HCT116 (cell line): ENCODE data around the gene APOL4. TPM values are rescaled to one million over a fixed set of nuclear protein-coding genes. Genes with fewer than 3 reads are reported as not detected.
"Not testable (repeated sequence)": the region's sequence is repeated elsewhere in the genome, so short reads cannot be mapped to it uniquely, and the experiment has no call there.

Source experiments
- ATAC-seq: fragments of 200-7000 bp; cut with Tn5 transposase; 2 replicates; pipeline ENCODE4 v1.9.1; 2020; ENCODE audit warnings: mild to moderate bottlenecking, moderate library complexity
- BruUV-seq: library from RNA; stranded (reverse); fragments of 400-500 nt; replicated peaks from 2 replicates; lab custom pipeline; 2021; lab: Mats Ljungman, UMichigan
- CTCF ChIA-PET: fragments of 300-600 bp; sonication (Branson Sonifier 250); formaldehyde crosslinking; loops from one replicate; lab custom pipeline; 2021; ENCODE audit warnings: antibody characterized with exemption; lab: Charles Lee
- POLR2A ChIA-PET: fragments of 300-600, 350-600 bp; sonication (Branson Sonifier 250); formaldehyde crosslinking; loops from one replicate; lab custom pipeline; 2021; ENCODE audit warnings: antibody characterized with exemption; lab: Charles Lee
- RAD21 ChIA-PET, 2 experiments: fragments of 300-600 bp; sonication (Branson Sonifier 250); formaldehyde crosslinking; loops; one replicate each; lab custom pipeline; 2023; ENCODE audit warnings: low total read pairs in 2 of 2; ENCODE audit not compliant: uncharacterized antibody in 2 of 2, unreplicated experiment in 2 of 2, low non-redundant PET in 1 of 2; lab: Charles Lee
- DNase-seq: peaks from one replicate; pipeline ENCODE4 v3.0.0-alpha.2; 2010; ENCODE audit warnings: low read depth, low spot score
- H2AFZ ChIP-seq: fragments of 200-600 bp; shearing (Covaris generic), sonication (generic); 2 replicates; pipeline ENCODE4 v1.6.1; 2017; ENCODE audit warnings: low read depth, mixed run types, mixed read lengths, antibody characterized with exemption, low read length; ENCODE audit not compliant: poor library complexity, severe bottlenecking
- H3K27ac ChIP-seq: 2 replicates; pipeline ENCODE4 v1.5.1; 2012; ENCODE audit warnings: low read depth, low read length
- H3K27me3 ChIP-seq: fragments of 200-600 bp; sonication (generic); 2 replicates; pipeline ENCODE4 v1.6.1; 2016; ENCODE audit warnings: mixed run types, low read length, mixed read lengths; ENCODE audit not compliant: insufficient read depth
- H3K36me3 ChIP-seq, 2 experiments: fragments of 200-500 bp in 1 of 2; fragments of 200-600 bp in 1 of 2; sonication (Bioruptor generic) in 1 of 2; sonication (generic) in 1 of 2; 2 replicates each; pipeline versions ENCODE4 v1.5.1 to v1.6.1; 2014 to 2016; ENCODE audit warnings: low read length in 2 of 2, inconsistent platforms in 1 of 2, mixed read lengths in 1 of 2, mixed run types in 1 of 2; ENCODE audit not compliant: insufficient read depth in 2 of 2, control insufficient read depth in 1 of 2
- H3K4me1 ChIP-seq, 2 experiments: fragments of 200-600 bp in 1 of 2; sonication (generic) in 1 of 2; 2 replicates each; pipeline versions ENCODE4 v1.5.1 to v1.6.1; 2012 to 2017; ENCODE audit warnings: low read length in 2 of 2, inconsistent platforms in 1 of 2, mild to moderate bottlenecking in 1 of 2, mixed read lengths in 1 of 2, mixed run types in 1 of 2, moderate library complexity in 1 of 2; ENCODE audit not compliant: insufficient read depth in 2 of 2, control insufficient read depth in 1 of 2
- H3K4me2 ChIP-seq: fragments of 200-600 bp; sonication (generic); 2 replicates; pipeline ENCODE4 v1.6.1; 2017; ENCODE audit warnings: mixed run types, low read length, mixed read lengths
- H3K4me3 ChIP-seq, 2 experiments: fragments of 200-600 bp in 1 of 2; sonication (generic) in 1 of 2; replicated peaks in 1 of 2; 2 replicates each; pipeline ENCODE4 v1.5.1; 2011 to 2016; ENCODE audit warnings: low read length in 2 of 2, control low read depth in 1 of 2, low read depth in 1 of 2, mild to moderate bottlenecking in 1 of 2, mixed read lengths in 1 of 2, mixed run types in 1 of 2
- H3K79me2 ChIP-seq: fragments of 200-600 bp; sonication (generic); 2 replicates; pipeline ENCODE4 v1.6.1; 2017; ENCODE audit warnings: mild to moderate bottlenecking, mixed run types, low read length, moderate library complexity, mixed read lengths; ENCODE audit not compliant: insufficient read depth
- H3K9ac ChIP-seq: fragments of 200-600 bp; sonication (generic); 2 replicates; pipeline ENCODE4 v1.6.1; 2016; ENCODE audit warnings: low read length, mixed read lengths
- H3K9me2 ChIP-seq: fragments of 200-600 bp; sonication (generic), shearing (Covaris generic); 2 replicates; pipeline ENCODE4 v1.6.1; 2017; ENCODE audit warnings: mixed run types, mild to moderate bottlenecking, moderate library complexity; ENCODE audit not compliant: insufficient read depth
- H3K9me3 ChIP-seq, 2 experiments: fragments of 200-500 bp in 1 of 2; fragments of 200-600 bp in 1 of 2; sonication (Bioruptor generic) in 1 of 2; sonication (generic) in 1 of 2; 2 replicates each; pipeline ENCODE4 v1.6.1; 2014 to 2017; ENCODE audit warnings: low read length in 2 of 2, mixed read lengths in 2 of 2, inconsistent platforms in 1 of 2, low read depth in 1 of 2, mild to moderate bottlenecking in 1 of 2, mixed run types in 1 of 2, moderate library complexity in 1 of 2; ENCODE audit not compliant: control insufficient read depth in 1 of 2, insufficient read depth in 1 of 2
- H4K20me1 ChIP-seq: fragments of 200-600 bp; sonication (generic), shearing (Covaris generic); 2 replicates; pipeline ENCODE4 v1.6.1; 2017; ENCODE audit warnings: mixed run types, mild to moderate bottlenecking, moderate library complexity; ENCODE audit not compliant: insufficient read depth
- ATF3 ChIP-seq: IDR thresholded peaks from 2 replicates; pipeline ENCODE4 v1.6.1; 2012
- CBX3 ChIP-seq: IDR thresholded peaks from 2 replicates; pipeline ENCODE4 v1.6.1; 2012; ENCODE audit warnings: low read depth
- CTCF ChIP-seq, 3 experiments: fragments of 200-600 bp in 1 of 3; sonication (generic) in 1 of 3; IDR thresholded peaks in 2 of 3; conservative IDR thresholded peaks in 1 of 3; 2 replicates each; pipeline ENCODE4 v1.5.1; 2012 to 2017; ENCODE audit warnings: low read depth in 2 of 3, low read length in 2 of 3, antibody characterized with exemption in 1 of 3, borderline replicate concordance in 1 of 3, control low read depth in 1 of 3, mild to moderate bottlenecking in 1 of 3, mixed read lengths in 1 of 3, mixed run types in 1 of 3, moderate library complexity in 1 of 3; ENCODE audit not compliant: insufficient read depth in 1 of 3
- EGR1 ChIP-seq: IDR thresholded peaks from 2 replicates; pipeline ENCODE4 v1.6.1; 2012; ENCODE audit warnings: low read depth
- EZH2 ChIP-seq: fragments of 200-600 bp; sonication (generic); IDR thresholded peaks from 2 replicates; pipeline ENCODE4 v1.6.1; 2017; ENCODE audit warnings: antibody characterized with exemption, mixed run types
- EZH2phosphoT487 ChIP-seq: fragments of 200-600 bp; IDR thresholded peaks from 2 replicates; pipeline ENCODE4 v1.6.1; 2018; ENCODE audit warnings: antibody characterized with exemption, borderline replicate concordance
- FOSL1 ChIP-seq: IDR thresholded peaks from 2 replicates; pipeline ENCODE4 v1.6.1; 2012; ENCODE audit warnings: low read depth
- JUND ChIP-seq: IDR thresholded peaks from 2 replicates; pipeline ENCODE4 v1.6.1; 2012
- MAX ChIP-seq: IDR thresholded peaks from 2 replicates; pipeline ENCODE4 v1.6.1; 2012
- POLR2A ChIP-seq: IDR thresholded peaks from 2 replicates; pipeline ENCODE4 v1.7.0; 2011; ENCODE audit warnings: borderline replicate concordance; ENCODE audit not compliant: insufficient read depth, insufficient read length; ENCODE audit errors: extremely low read depth
- SIN3A ChIP-seq: IDR thresholded peaks from 2 replicates; pipeline ENCODE4 v1.6.1; 2012; ENCODE audit warnings: low read depth
- SRF ChIP-seq: IDR thresholded peaks from 2 replicates; pipeline ENCODE4 v1.6.1; 2012; ENCODE audit warnings: low read depth
- ZBTB33 ChIP-seq: IDR thresholded peaks from 2 replicates; pipeline ENCODE4 v1.6.1; 2011; ENCODE audit warnings: mild to moderate bottlenecking, low read length, moderate library complexity; ENCODE audit not compliant: insufficient replicate concordance; ENCODE audit errors: extremely low read depth
- ZFX ChIP-seq: fragments of 450-650 bp; IDR thresholded peaks from 2 replicates; pipeline ENCODE4 v1.6.1; 2017
- ZNF274 ChIP-seq: fragments of 200-500 bp; sonication (Bioruptor generic); IDR thresholded peaks from 2 replicates; pipeline ENCODE4 v1.6.1; 2014; ENCODE audit warnings: mild to moderate bottlenecking, low read depth, low read length, inconsistent platforms
- intact Hi-C: fragments of 100-400 bp; cut with micrococcal nuclease; formaldehyde crosslinking; loops from 2 replicates; pipeline ENCODE4 v1.10.0; 2022
- total RNA-seq: library from RNA; stranded (reverse); gene quantifications from one replicate; pipeline ENCODE4 v1.2.1, GENCODE V29; 2021; ENCODE audit not compliant: unreplicated experiment

The APOL4 gene
- total RNA-seq, 1 experiment from 2014 or later, result not detected

GRCh38 chr22:36154423-36154945, 47.1 kb downstream of the APOL4 start (continued):
- TF ChIP-seq ZBTB33 (no peak), FOSL1 (no peak), EZH2phosphoT487 (no peak)
- TF ChIP-seq, all 23 proteins: peak for 0

GRCh38 chr22:36153501-36154422, 47.8 kb downstream of the APOL4 start:
- CTCF ChIA-PET, result no interaction called here
- POLR2A ChIA-PET, result no interaction called here
- BruUV-seq, result no TSS peak
- Histone ChIP-seq H4K20me1 (no peaks in the 10 kb centered on the region), H3K27me3 (no peaks in the 10 kb centered on the region), H3K27ac (no peak overlapping the region), H3K4me2 (no peak overlapping the region), H3K79me2 (no peaks in the 10 kb centered on the region), H3K4me1 (peaks cover 0 to 3% of the 10 kb centered on the region in 2 experiments; a peak in 1 of 4 replicates), H3K9me2 (no peaks in the 10 kb centered on the region), H3K4me3 (no peak overlapping the region), H3K9ac (no peak overlapping the region), H3K36me3 (no peaks in the 10 kb centered on the region), H3K9me3 (no peaks in the 10 kb centered on the region), H2AFZ (no peak overlapping the region)
- DNase-seq, result no peak
- intact Hi-C loops, result no loop called here
- RAD21 ChIA-PET, result no interaction called here
- TF ChIP-seq ATF3 (no peak), JUND (no peak), CTCF (IDR thresholded peaks at IDR 0.05 in 2 of 3, conservative IDR thresholded peaks at IDR 0.05 in 1 of 3; ENCODE audit: borderline replicate concordance in 1 of 3, insufficient read depth in 1 of 3, low read depth in 2 of 3, low read length in 2 of 3) (no peak), SIN3A (no peak), ZFX (no peak), POLR2A (no peak), ZNF274 (no peak), EZH2 (no peak), MAX (no peak), SRF (no peak), CBX3 (no peak), EGR1 (no peak)
- no peak for ATAC-seq

GRCh38 chr22:36152821-36153220, 48.8 kb downstream of the APOL4 start:
- DNase-seq, ATAC-seq, H2AFZ ChIP-seq, H3K4me2 ChIP-seq, intact Hi-C loops, BruUV-seq, H3K9me2 ChIP-seq, H3K27ac ChIP-seq, H4K20me1 ChIP-seq, RAD21 ChIA-PET, H3K27me3 ChIP-seq, H3K79me2 ChIP-seq, H3K9me3 ChIP-seq, CTCF ChIA-PET, POLR2A ChIA-PET, H3K9ac ChIP-seq, H3K36me3 ChIP-seq, H3K4me3 ChIP-seq, H3K4me1 ChIP-seq: not testable (repeated sequence)
